Measurements from ENCODE around the gene RNF214. TPM values are rescaled to one million over a fixed set of nuclear protein-coding genes. Genes with fewer than 3 reads are reported as not detected.

The RNF214 gene
- polyA plus RNA-seq, 4 donors = 6.9 to 17.8 (median 8.9) TPM

- no peak for DNase-seq
- Histone ChIP-seq H3K27ac (ENCODE audit: low read depth in 1 of 3, low read length in 2 of 3) (no peak overlapping the region), H3K36me3 (ENCODE audit: control insufficient read depth in 3 of 3, insufficient read depth in 2 of 3, low read depth in 1 of 3, low read length in 3 of 3) (peaks cover 0 to 35% (median 0%) of the 10 kb centered on the region in 3 donors), H3K9me3 (ENCODE audit: control insufficient read depth in 2 of 2, insufficient read depth in 1 of 2, low read depth in 1 of 2, low read length in 1 of 2) (no peaks in the 10 kb centered on the region), H3K27me3 (ENCODE audit: control insufficient read depth in 3 of 3, insufficient read depth in 3 of 3, low read length in 3 of 3) (no peaks in the 10 kb centered on the region), H3K4me1 (ENCODE audit: control insufficient read depth in 3 of 3, insufficient read depth in 2 of 3, low read depth in 1 of 3, low read length in 2 of 3) (peaks cover 0 to 33% (median 0%) of the 10 kb centered on the region in 3 donors), H3K4me3 (ENCODE audit: low read depth in 1 of 3, low read length in 3 of 3) (no peak overlapping the region)
- 91 to 97% (median 97%) methylated on average over 8 of the region's 8 CpGs for WGBS, 3 donors
- no peak for FAIRE-seq
Measured at GRCh38 chr11:117298195-117298594, 65.7 kb downstream of the RNF214 start.

GRCh38 chr11:117299351-117300282, 67.1 kb downstream of the RNF214 start:
- Histone ChIP-seq H3K36me3 (ENCODE audit: control insufficient read depth in 3 of 3, insufficient read depth in 2 of 3, low read depth in 1 of 3, low read length in 3 of 3) (peaks cover 0 to 27% (median 0%) of the 10 kb centered on the region in 3 donors), H3K4me1 (ENCODE audit: control insufficient read depth in 3 of 3, insufficient read depth in 2 of 3, low read depth in 1 of 3, low read length in 2 of 3) (peaks cover 0 to 42% (median 0%) of the 10 kb centered on the region in 3 donors), H3K4me3 (ENCODE audit: low read depth in 1 of 3, low read length in 3 of 3) (peak overlapping the region in 1 of 3 donors; percentile 27), H3K9me3 (ENCODE audit: control insufficient read depth in 2 of 2, insufficient read depth in 1 of 2, low read depth in 1 of 2, low read length in 1 of 2) (no peaks in the 10 kb centered on the region), H3K27me3 (ENCODE audit: control insufficient read depth in 3 of 3, insufficient read depth in 3 of 3, low read length in 3 of 3) (no peaks in the 10 kb centered on the region), H3K27ac (ENCODE audit: low read depth in 1 of 3, low read length in 2 of 3) (peak overlapping the region in 2 of 3 donors; percentile 22 to 85)
- DNase-seq (peak; percentile 29 to 81), FAIRE-seq (no peak)
- WGBS, 3 donors = 24 to 44% (median 33%) methylated on average over 12 of the region's 12 CpGs

- Histone ChIP-seq H3K27ac (ENCODE audit: low read depth in 1 of 3, low read length in 2 of 3) (peak overlapping the region in 2 of 3 donors; percentile 12 to 85), H3K4me1 (ENCODE audit: control insufficient read depth in 3 of 3, insufficient read depth in 2 of 3, low read depth in 1 of 3, low read length in 2 of 3) (peaks cover 0 to 42% (median 0%) of the 10 kb centered on the region in 3 donors), H3K27me3 (ENCODE audit: control insufficient read depth in 3 of 3, insufficient read depth in 3 of 3, low read length in 3 of 3) (no peaks in the 10 kb centered on the region), H3K9me3 (ENCODE audit: control insufficient read depth in 2 of 2, insufficient read depth in 1 of 2, low read depth in 1 of 2, low read length in 1 of 2) (no peaks in the 10 kb centered on the region), H3K36me3 (ENCODE audit: control insufficient read depth in 3 of 3, insufficient read depth in 2 of 3, low read depth in 1 of 3, low read length in 3 of 3) (peaks cover 0 to 24% (median 0%) of the 10 kb centered on the region in 3 donors), H3K4me3 (ENCODE audit: low read depth in 1 of 3, low read length in 3 of 3) (peak overlapping the region in 1 of 3 donors; percentile 27)
- FAIRE-seq (no peak), DNase-seq (peak in 1 of 2 donors; percentile 60)
- 40 to 43% (median 42%) methylated on average over 16 to 17 of the region's 17 CpGs for WGBS, 3 donors
Measured at GRCh38 chr11:117300283-117300663, 67.8 kb downstream of the RNF214 start.

- FAIRE-seq (no peak), DNase-seq (no peak)
- H3K4me3 ChIP-seq (ENCODE audit: low read depth in 1 of 3, low read length in 3 of 3) = no peak overlapping the region
- WGBS, 3 donors = 72 to 89% (median 81%) methylated on average over 5 of the region's 5 CpGs
- peaks cover 0 to 22% (median 0%) of the 10 kb centered on the region in 3 donors for H3K36me3 ChIP-seq (ENCODE audit: control insufficient read depth in 3 of 3, insufficient read depth in 2 of 3, low read depth in 1 of 3, low read length in 3 of 3)
- peak overlapping the region in 1 of 3 donors; percentile 85 for H3K27ac ChIP-seq (ENCODE audit: low read depth in 1 of 3, low read length in 2 of 3)
- H3K4me1 ChIP-seq (ENCODE audit: control insufficient read depth in 3 of 3, insufficient read depth in 2 of 3, low read depth in 1 of 3, low read length in 2 of 3) = peaks cover 0 to 42% (median 0%) of the 10 kb centered on the region in 3 donors
- H3K9me3 ChIP-seq (ENCODE audit: control insufficient read depth in 2 of 2, insufficient read depth in 1 of 2, low read depth in 1 of 2, low read length in 1 of 2) = no peaks in the 10 kb centered on the region
- no peaks in the 10 kb centered on the region for H3K27me3 ChIP-seq (ENCODE audit: control insufficient read depth in 3 of 3, insufficient read depth in 3 of 3, low read length in 3 of 3)
Measured at GRCh38 chr11:117300773-117301172, 68.3 kb downstream of the RNF214 start.

GRCh38 chr11:117302228-117302627, 69.8 kb downstream of the RNF214 start:
- no peak for FAIRE-seq
- Histone ChIP-seq H3K4me3 (ENCODE audit: low read depth in 1 of 3, low read length in 3 of 3) (no peak overlapping the region), H3K36me3 (ENCODE audit: control insufficient read depth in 3 of 3, insufficient read depth in 2 of 3, low read depth in 1 of 3, low read length in 3 of 3) (peaks cover 0 to 22% (median 0%) of the 10 kb centered on the region in 3 donors), H3K4me1 (ENCODE audit: control insufficient read depth in 3 of 3, insufficient read depth in 2 of 3, low read depth in 1 of 3, low read length in 2 of 3) (peaks cover 0 to 42% (median 0%) of the 10 kb centered on the region in 3 donors), H3K27me3 (ENCODE audit: control insufficient read depth in 3 of 3, insufficient read depth in 3 of 3, low read length in 3 of 3) (no peaks in the 10 kb centered on the region), H3K9me3 (ENCODE audit: control insufficient read depth in 2 of 2, insufficient read depth in 1 of 2, low read depth in 1 of 2, low read length in 1 of 2) (no peaks in the 10 kb centered on the region), H3K27ac (ENCODE audit: low read depth in 1 of 3, low read length in 2 of 3) (no peak overlapping the region)
- DNase-seq = no peak
- WGBS, 3 donors = 83 to 86% (median 86%) methylated on average over 7 of the region's 7 CpGs

- WGBS, 3 donors = 19 to 63% (median 47%) methylated on average over 4 of the region's 4 CpGs
- FAIRE-seq = no peak
- DNase-seq = no peak
- Histone ChIP-seq H3K4me3 (ENCODE audit: low read depth in 1 of 3, low read length in 3 of 3) (no peak overlapping the region), H3K27ac (ENCODE audit: low read depth in 1 of 3, low read length in 2 of 3) (no peak overlapping the region), H3K27me3 (ENCODE audit: control insufficient read depth in 3 of 3, insufficient read depth in 3 of 3, low read length in 3 of 3) (no peaks in the 10 kb centered on the region), H3K9me3 (ENCODE audit: control insufficient read depth in 2 of 2, insufficient read depth in 1 of 2, low read depth in 1 of 2, low read length in 1 of 2) (no peaks in the 10 kb centered on the region), H3K36me3 (ENCODE audit: control insufficient read depth in 3 of 3, insufficient read depth in 2 of 3, low read depth in 1 of 3, low read length in 3 of 3) (peaks cover 0 to 22% (median 0%) of the 10 kb centered on the region in 3 donors), H3K4me1 (ENCODE audit: control insufficient read depth in 3 of 3, insufficient read depth in 2 of 3, low read depth in 1 of 3, low read length in 2 of 3) (peaks cover 0 to 41% (median 0%) of the 10 kb centered on the region in 3 donors)
Measured at GRCh38 chr11:117303101-117303500, 70.6 kb downstream of the RNF214 start.

- Histone ChIP-seq H3K36me3 (ENCODE audit: control insufficient read depth in 3 of 3, insufficient read depth in 2 of 3, low read depth in 1 of 3, low read length in 3 of 3) (peaks cover 0 to 22% (median 0%) of the 10 kb centered on the region in 3 donors), H3K4me1 (ENCODE audit: control insufficient read depth in 3 of 3, insufficient read depth in 2 of 3, low read depth in 1 of 3, low read length in 2 of 3) (peaks cover 0 to 35% (median 0%) of the 10 kb centered on the region in 3 donors), H3K9me3 (ENCODE audit: control insufficient read depth in 2 of 2, insufficient read depth in 1 of 2, low read depth in 1 of 2, low read length in 1 of 2) (no peaks in the 10 kb centered on the region), H3K27ac (ENCODE audit: low read depth in 1 of 3, low read length in 2 of 3) (no peak overlapping the region), H3K27me3 (ENCODE audit: control insufficient read depth in 3 of 3, insufficient read depth in 3 of 3, low read length in 3 of 3) (no peaks in the 10 kb centered on the region), H3K4me3 (ENCODE audit: low read depth in 1 of 3, low read length in 3 of 3) (no peak overlapping the region)
- no peak for FAIRE-seq
- WGBS, 3 donors = 78 to 86% (median 81%) methylated on average over 5 of the region's 5 CpGs
- DNase-seq = peak in 1 of 2 donors; percentile 51
Measured at GRCh38 chr11:117303646-117304315, 71.3 kb downstream of the RNF214 start.

GRCh38 chr11:117305145-117305544, 72.7 kb downstream of the RNF214 start:
- no peaks in the 10 kb centered on the region for H3K9me3 ChIP-seq (ENCODE audit: control insufficient read depth in 2 of 2, insufficient read depth in 1 of 2, low read depth in 1 of 2, low read length in 1 of 2)
- no peak overlapping the region for H3K27ac ChIP-seq (ENCODE audit: low read depth in 1 of 3, low read length in 2 of 3)
- H3K4me1 ChIP-seq (ENCODE audit: control insufficient read depth in 3 of 3, insufficient read depth in 2 of 3, low read depth in 1 of 3, low read length in 2 of 3) = peaks cover 0 to 21% (median 0%) of the 10 kb centered on the region in 3 donors
- no peak for FAIRE-seq
- H3K27me3 ChIP-seq (ENCODE audit: control insufficient read depth in 3 of 3, insufficient read depth in 3 of 3, low read length in 3 of 3) = no peaks in the 10 kb centered on the region
- peaks cover 0 to 28% (median 0%) of the 10 kb centered on the region in 3 donors for H3K36me3 ChIP-seq (ENCODE audit: control insufficient read depth in 3 of 3, insufficient read depth in 2 of 3, low read depth in 1 of 3, low read length in 3 of 3)
- DNase-seq = no peak
- H3K4me3 ChIP-seq (ENCODE audit: low read depth in 1 of 3, low read length in 3 of 3) = no peak overlapping the region
- 90 to 97% (median 90%) methylated on average over 3 of the region's 3 CpGs for WGBS, 3 donors
